DMS 273 (cell line): ENCODE results near the gene TEKT5.
A peak's percentile ranks its signal among the peaks of the same experiment; 100 is the strongest.
"Not testable (repeated sequence)": the region's sequence is repeated elsewhere in the genome, so short reads cannot be mapped to it uniquely, and the experiment has no call there.

Experiments
- DNase-seq: peaks from one replicate; lab custom pipeline; 2025; ENCODE audit not compliant: unreplicated experiment; lab: John Stamatoyannopoulos, UW

Gene TEKT5

GRCh38 chr16:10637337-10638037, 57.2 kb downstream of the TEKT5 start:
- DNase-seq = no peak

GRCh38 chr16:10635365-10636021, 59.2 kb downstream of the TEKT5 start:
- no peak for DNase-seq

- not testable (repeated sequence) for DNase-seq
These were observed 61.3 kb downstream of the TEKT5 start for GRCh38 chr16:10633429-10633828.

GRCh38 chr16:10631886-10632285, 62.8 kb downstream of the TEKT5 start:
- no peak for DNase-seq

- no peak for DNase-seq
These were observed 65.2 kb downstream of the TEKT5 start for GRCh38 chr16:10629592-10629963.

GRCh38 chr16:10625595-10626357, 69.0 kb downstream of the TEKT5 start:
- DNase-seq = no peak

GRCh38 chr16:10624527-10624926, 70.2 kb downstream of the TEKT5 start:
- DNase-seq = no peak

GRCh38 chr16:10623059-10623458, 71.7 kb downstream of the TEKT5 start:
- no peak for DNase-seq

- DNase-seq = peak; percentile 75
These were observed 72.5 kb downstream of the TEKT5 start for GRCh38 chr16:10622036-10622921.

- DNase-seq = not testable (repeated sequence)
These were observed 73.3 kb downstream of the TEKT5 start for GRCh38 chr16:10621216-10621949.

- DNase-seq = no peak
These were observed 74.6 kb downstream of the TEKT5 start for GRCh38 chr16:10620120-10620519.

GRCh38 chr16:10619271-10619849, 75.4 kb downstream of the TEKT5 start:
- DNase-seq = no peak

- no peak for DNase-seq
These were observed 76.0 kb downstream of the TEKT5 start for GRCh38 chr16:10618710-10619209.

GRCh38 chr16:10617662-10618420, 76.9 kb downstream of the TEKT5 start:
- no peak for DNase-seq

- DNase-seq = peak; percentile 91
These were observed 77.7 kb downstream of the TEKT5 start for GRCh38 chr16:10616756-10617640.

GRCh38 chr16:10616419-10616755, 78.3 kb downstream of the TEKT5 start:
- peak; percentile 28 for DNase-seq

GRCh38 chr16:10614685-10615084, 80.0 kb downstream of the TEKT5 start:
- DNase-seq = no peak

- no peak for DNase-seq
These were observed 80.8 kb downstream of the TEKT5 start for GRCh38 chr16:10613785-10614485.
